ENCODE data around the gene SHCBP1L.

DNA sequence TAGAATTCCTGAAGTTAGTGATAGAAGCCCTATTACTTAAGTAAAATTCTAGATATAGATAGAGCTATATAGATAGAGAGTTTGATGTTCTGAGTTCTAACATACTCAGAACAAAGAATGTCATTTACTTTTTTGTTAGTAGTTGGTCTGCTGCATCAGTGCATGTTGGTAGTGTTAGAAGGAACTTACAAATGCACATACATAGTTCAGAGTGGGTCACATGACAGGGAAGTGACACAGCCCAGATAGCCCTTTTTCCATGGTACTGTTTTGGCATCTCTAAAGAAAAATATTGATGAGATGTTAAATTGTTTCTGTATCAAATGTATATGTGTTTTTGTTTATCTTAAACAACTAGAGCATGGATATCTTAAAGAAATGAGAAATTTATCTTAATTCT is 68.1 kb downstream of the SHCBP1L start:
- TF ChIP-seq CTCF (conservative IDR thresholded peaks at IDR 0.05; ENCODE audit: low read length) (no peak), EZH2phosphoT487 (IDR thresholded peaks at IDR 0.05; ENCODE audit: borderline replicate concordance, low read depth, low read length) (no peak)
